ENCODE data around the gene CCSAP.

DNA sequence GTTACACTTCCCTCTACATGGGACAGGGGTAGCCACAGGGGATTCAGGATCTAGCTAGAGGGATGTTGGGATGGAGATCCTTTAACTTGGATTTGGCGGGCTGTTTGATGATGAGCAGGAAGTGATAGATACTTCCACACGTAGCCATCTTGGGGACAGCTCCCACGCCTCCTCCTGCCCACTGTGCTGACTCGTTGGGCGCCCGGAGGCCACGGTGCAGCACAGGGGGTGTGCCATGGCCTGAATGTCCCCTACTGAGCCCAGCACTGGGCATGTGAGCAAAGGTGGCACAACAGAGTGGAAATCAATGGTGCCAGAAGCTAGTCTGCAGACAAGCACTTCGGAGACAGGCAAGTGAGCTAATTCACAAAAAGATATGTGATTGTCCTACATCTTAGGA lies 31.6 kb upstream of the CCSAP start:
- no peak for TF ChIP-seq CTCF (IDR thresholded peaks at IDR 0.05 in 4 of 5, conservative IDR thresholded peaks at IDR 0.05 in 1 of 5)
- TF ChIP-seq POLR2A (IDR thresholded peaks at IDR 0.05), result no peak

Measured in gastrocnemius medialis (tissue), 4 donors.